Measurements from ENCODE around the gene ARRDC1.
"Not testable (repeated sequence)": the region's sequence is repeated elsewhere in the genome, so short reads cannot be mapped to it uniquely, and the experiment has no call there.

Gene ARRDC1, protein sequence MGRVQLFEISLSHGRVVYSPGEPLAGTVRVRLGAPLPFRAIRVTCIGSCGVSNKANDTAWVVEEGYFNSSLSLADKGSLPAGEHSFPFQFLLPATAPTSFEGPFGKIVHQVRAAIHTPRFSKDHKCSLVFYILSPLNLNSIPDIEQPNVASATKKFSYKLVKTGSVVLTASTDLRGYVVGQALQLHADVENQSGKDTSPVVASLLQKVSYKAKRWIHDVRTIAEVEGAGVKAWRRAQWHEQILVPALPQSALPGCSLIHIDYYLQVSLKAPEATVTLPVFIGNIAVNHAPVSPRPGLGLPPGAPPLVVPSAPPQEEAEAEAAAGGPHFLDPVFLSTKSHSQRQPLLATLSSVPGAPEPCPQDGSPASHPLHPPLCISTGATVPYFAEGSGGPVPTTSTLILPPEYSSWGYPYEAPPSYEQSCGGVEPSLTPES

DNA sequence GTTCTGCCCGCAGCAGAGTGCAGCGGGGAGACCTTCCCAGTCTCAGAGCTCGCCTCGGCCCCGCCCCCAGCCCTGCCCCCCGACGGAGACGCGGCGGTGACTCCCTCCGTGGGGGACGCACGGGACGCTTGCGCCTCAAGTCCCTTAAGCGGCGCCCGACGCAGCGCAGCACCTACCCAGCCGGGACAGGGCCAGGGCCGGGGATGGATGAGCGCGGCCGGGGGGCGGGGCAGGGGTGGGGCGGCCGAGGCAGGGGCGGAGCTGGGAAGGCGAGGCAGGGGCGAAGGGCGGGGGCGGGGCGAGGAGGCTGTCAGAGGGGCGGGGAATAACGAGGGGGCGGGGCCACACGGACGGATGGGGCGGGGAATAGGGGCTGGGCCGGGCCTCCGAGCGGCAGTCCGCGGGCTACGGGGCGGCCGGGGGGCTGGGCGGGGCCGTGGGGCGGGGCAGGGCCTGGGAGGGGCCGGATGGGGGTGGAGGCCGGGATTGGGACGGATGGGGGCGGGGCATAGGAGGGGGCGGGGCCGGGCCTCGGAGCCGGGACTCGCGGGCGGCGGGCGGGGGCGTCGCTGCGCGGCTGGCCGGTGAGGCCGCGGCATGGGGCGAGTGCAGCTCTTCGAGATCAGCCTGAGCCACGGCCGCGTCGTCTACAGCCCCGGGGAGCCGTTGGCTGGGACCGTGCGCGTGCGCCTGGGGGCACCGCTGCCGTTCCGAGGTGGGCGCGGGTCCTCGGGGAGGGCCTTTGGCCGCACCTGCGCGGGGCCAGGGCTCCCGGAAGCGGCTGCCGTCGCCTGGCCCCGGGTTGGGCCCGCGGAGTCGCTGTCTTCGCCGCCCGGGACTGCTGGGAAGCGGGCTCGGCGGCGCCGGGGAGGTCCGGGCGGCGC lies at the start of gene ARRDC1:
Gene ARRDC1 (plus strand): TSS at position 566 of the 884 bp plus-strand sequence. CDS start 32 bp downstream, at position 598.
- in situ Hi-C loops (cut with MboI; ENCODE audit: low sequenced_read_pairs): no loop called here

DNA sequence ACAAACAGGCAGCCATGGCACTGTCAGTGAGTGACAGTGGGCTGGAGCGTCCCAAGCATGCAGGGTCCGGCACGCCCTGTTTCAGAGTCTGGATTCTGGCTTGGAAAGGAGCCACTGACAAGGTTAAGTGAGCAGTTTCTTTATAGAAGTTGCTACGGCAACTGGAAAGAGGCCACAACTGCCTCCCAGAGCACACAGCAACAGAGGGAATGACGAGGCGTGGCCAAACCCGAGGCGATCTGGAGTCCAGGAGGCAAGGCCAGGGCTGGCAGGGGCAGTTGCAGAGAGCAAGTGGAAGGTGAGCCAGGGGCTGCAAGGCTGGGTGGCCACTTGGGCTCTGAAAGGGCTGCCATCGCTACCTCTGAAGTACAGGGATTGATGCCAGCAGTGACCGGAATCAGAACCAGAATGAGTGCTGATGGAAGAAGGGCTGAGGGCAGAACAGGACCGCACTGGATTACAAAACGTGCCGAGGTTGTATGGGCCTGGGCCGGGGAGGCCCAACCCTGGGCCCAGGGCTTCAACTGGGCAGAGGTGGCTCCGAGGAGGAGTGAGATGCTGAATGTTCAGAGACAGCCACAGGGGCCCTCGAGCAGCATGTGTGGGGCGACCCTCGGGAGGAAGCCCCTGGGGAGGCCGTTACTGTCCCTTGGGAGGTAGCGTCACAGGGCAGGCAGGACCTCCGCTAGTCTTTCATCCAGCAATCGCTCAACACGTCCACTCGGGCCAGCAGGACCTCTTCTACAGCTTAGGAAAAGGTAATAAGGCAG lies 49.2 kb upstream of the ARRDC1 start:
- in situ Hi-C loops (cut with MboI; ENCODE audit: low sequenced_read_pairs): no loop called here

DNA sequence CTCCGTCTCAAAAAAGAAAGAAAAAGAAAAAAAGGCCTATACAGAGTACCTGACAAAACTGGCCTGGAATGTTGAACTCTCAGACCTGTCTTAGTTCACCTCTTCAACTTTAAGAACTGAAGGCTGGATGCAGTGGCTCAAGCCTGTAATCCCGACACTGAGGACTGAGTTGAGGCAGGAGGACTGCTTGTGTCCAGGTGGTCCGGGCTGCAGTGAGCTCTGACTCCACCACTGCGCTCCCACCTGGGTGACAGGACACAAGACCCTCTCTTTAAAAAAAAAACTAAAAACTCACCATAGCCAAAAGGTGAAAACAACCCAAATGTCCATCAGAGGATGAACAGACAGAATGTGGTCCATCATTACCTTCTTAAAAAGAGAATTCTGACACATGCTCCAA lies 47.4 kb upstream of the ARRDC1 start:
- in situ Hi-C loops (cut with MboI; ENCODE audit: low sequenced_read_pairs): no loop called here

DNA sequence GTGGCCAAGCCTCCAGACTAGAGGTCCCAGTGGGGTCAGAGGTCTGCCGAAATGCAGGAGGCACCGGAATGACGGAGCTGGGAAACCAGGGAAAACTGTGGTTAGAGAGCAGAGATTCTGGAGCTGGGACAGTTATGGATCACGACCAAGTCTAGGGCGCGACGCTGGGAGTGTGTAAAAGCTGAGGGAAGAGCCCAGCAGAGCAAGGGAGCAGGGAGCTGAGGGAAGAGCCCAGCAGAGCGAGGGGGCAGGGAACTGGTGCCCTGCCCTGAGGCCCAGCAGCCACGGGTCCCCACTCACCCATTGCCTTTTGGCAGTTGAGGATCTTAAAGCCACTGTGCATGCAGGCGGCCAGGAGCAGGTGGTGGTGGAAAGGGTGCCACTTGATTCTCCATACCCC lies 41.4 kb upstream of the ARRDC1 start:
- in situ Hi-C loops (cut with MboI; ENCODE audit: low sequenced_read_pairs): no loop called here

DNA sequence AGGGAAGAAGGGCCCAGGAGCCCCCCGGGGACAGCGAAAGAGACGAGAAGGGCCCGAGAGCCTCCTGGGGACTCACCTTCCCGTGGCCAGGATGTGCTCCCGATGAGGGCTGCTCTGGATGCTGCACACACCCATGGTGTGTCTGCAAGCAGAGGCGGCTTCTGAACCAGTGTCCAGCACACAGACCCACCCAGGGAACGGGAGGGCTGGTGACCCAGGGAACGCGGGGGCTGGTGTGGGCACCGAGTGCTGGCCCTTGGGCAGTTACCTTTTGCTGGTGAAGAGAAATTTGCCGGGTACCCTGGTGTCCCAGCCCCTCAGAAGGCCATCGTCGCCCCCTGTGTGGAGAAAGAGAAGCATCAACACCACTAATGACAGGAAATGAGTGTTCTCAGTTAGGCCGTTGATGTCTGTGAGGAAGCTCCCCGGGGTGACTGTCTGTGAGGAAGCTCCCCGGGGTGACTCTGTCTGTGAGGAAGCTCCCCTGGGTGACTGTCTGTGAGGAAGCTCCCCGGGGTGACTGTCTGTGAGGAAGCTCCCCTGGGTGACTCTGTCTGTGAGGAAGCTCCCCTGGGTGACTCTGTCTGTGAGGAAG lies 40.6 kb upstream of the ARRDC1 start:
- in situ Hi-C loops (cut with MboI; ENCODE audit: low sequenced_read_pairs): no loop called here

DNA sequence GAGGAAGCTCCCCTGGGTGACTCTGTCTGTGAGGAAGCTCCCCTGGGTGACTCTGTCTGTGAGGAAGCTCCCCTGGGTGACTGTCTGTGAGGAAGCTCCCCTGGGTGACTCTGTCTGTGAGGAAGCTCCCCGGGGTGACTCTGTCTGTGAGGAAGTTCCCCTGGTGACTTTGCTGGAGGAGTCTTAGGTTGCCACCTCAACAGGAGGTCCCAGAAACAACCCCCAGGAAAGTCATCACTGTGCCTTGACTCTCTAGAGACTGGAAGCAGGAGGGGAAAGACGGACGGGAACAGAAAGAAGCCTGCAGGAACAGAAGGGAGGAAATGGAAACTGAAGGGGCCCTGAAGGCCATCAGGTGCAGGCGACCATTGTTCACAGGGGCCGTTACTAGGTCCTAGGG lies 37.0 kb upstream of the ARRDC1 start:
- in situ Hi-C loops (cut with MboI; ENCODE audit: low sequenced_read_pairs): not testable (repeated sequence)

DNA sequence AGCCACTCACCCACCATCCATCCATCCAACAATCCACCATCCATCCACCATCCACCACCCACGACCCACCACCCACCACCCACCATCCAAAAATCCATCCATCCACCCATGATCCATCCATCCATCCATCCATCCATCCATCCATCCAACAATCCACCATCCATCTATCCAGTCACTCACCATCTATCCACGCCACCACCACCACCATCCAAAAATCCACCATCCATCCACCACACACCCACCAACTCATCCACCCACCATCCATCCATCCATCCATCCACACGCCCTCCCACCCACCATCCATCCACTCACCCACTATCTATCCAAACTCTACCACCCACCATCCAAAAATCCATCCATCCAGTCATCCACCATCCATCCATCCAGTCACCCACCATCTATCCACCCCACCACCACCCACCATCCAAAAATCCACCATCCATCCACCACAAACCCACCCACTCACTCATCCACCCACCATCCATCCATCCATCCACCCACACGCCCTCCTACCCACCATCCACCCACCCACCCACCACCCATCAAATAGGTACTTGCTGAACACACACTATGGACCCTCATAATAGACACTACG lies 35.8 kb upstream of the ARRDC1 start:
- in situ Hi-C loops (cut with MboI; ENCODE audit: low sequenced_read_pairs): no loop called here

DNA sequence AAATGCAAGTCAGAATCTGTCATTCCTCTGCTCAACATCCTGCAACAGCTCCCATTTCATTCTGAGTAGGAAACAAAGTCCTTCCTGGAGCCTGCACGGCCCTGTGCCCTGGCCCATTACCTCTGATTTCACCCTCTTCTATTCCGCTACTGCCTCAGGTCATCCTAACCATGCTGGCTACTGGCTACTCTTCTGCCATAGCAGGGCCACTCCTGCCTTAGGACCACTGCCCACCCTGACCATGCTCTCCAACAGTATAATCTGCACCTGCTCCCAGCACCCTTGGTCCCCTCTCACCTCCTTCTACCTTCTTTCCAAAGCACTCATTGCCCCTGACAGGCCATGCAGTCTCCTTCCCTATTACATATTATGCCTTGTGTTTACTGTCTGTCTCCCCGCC lies 34.9 kb upstream of the ARRDC1 start:
- in situ Hi-C loops (cut with MboI; ENCODE audit: low sequenced_read_pairs): no loop called here

DNA sequence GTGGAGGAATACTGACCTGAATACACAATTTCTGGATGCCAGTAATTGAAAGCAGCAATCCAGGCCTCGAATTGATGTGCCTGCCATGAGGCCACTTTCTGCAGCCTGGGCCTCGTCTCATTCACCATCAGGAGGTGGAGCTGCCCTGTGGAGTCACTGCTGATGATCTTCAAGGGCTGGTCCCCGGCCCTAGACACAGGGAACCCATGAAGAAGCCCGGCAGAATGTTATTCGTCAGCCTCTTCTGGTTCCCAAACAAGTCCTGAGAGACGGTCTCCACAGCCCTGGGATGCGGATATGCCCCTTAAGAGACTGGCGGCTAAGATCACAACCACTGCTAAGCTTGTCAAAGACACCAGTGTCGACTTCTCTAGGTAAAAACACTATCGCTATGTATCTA lies 31.3 kb upstream of the ARRDC1 start:
- in situ Hi-C loops (cut with MboI; ENCODE audit: low sequenced_read_pairs): no loop called here

DNA sequence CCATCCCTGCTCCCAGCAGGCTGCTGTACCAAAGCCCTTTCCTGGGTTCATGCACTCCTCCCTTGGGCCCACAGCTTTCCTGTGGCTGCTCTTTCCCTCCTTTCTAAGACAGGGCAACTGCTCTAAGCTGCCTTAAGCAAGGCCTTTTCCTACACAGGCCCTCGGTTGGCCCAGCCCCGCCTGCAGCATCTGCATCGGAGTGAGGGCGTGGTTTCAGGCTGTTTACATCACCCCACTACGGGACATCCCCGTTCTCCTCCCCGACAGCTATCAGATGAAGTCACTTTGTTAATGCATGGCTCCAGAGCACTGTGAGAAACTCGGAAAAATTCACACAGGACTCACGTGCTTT lies 30.1 kb upstream of the ARRDC1 start:
- in situ Hi-C loops (cut with MboI; ENCODE audit: low sequenced_read_pairs): no loop called here

DNA sequence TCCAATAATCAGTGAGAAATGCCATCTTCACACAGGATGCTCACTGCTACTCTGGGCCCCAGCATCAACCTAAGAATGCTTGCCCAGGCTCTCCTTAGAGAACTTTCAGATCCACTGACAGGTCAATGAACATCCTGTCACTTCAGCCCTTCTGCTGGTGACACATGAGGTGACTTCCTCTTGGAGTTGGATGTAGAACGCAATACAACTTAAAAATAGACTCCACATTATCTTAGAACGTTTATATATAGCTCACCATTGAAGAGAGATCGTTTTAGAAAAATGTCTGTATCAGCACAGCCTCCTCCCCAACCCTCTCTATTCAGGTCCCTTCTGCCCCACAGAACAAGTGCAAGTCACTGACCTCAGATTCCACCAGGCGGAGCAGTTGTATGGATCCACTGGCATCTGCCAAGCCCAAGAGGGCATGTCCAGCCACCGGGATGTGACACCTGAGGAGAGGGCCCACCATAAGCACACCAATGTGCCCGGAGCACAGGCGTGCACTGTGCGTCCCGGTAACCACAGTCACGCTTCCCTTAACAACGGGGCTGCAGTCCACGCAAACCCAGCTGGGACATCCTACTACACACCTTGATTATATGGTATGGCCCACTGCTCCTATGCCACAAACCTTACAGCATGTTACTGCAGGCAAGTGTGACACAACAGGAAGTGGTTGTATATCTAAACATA lies 29.6 kb upstream of the ARRDC1 start:
- in situ Hi-C loops (cut with MboI; ENCODE audit: low sequenced_read_pairs): no loop called here

DNA sequence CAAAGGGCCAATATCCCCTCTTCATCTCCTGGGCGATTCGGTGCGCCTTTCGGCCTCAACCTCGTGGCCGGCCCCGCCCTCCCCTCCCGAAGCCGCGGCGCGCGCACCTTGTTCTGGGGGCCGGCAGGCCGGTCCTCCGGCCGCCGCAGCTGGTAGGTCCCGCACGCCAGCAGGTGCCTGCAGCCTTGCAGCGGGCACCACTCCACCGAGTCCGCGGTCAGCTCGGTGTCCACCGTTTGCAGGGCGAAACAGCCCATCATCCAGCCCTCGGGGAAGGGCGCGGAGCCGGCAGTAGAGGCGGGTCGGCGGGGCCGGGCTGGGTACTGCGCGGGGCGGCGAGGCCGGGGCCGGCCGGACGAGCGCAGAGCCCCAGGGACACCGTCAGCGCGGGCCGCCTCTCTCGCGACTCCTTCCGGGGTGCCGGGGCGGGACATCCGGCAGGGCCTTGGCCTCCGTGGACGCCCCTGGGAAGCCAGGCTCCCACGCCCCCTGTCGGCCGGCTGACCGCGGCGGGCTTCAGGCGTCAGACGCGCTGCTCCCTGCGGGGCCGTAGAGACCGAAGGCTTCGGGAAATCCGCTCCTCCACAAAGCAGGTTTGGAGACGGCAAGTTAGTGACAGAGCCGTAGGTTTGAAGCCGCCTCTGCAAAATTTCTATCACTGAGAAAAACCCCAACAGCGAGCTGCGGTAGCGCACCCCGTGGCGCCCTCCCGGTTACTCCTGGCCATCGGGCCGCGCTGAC lies 26.8 kb upstream of the ARRDC1 start, which contains the start of gene DPH7:
Gene DPH7 (minus strand): TSS at position 408 of the 741 bp plus-strand sequence. CDS start 148 bp downstream, at position 260.
- in situ Hi-C loops (cut with MboI; ENCODE audit: low sequenced_read_pairs): no loop called here

DNA sequence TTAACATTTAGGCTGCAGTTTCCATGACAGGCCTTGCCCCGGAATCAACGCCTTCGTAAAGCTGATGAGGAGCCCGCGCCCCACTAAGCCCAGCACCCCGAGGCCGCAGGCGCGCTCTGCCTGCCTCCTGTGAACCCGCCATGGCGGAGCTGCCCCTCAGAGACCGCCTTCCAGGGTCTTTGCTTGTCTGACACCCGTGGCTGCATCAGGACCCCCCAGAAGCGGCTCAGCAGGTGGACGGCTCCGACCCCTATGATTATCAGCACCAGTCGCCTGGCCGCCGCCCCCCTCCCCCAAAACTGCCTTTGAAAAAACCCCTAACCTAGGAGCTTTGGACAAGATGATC lies 26.3 kb upstream of the ARRDC1 start:
- in situ Hi-C loops (cut with MboI; ENCODE audit: low sequenced_read_pairs): no loop called here

DNA sequence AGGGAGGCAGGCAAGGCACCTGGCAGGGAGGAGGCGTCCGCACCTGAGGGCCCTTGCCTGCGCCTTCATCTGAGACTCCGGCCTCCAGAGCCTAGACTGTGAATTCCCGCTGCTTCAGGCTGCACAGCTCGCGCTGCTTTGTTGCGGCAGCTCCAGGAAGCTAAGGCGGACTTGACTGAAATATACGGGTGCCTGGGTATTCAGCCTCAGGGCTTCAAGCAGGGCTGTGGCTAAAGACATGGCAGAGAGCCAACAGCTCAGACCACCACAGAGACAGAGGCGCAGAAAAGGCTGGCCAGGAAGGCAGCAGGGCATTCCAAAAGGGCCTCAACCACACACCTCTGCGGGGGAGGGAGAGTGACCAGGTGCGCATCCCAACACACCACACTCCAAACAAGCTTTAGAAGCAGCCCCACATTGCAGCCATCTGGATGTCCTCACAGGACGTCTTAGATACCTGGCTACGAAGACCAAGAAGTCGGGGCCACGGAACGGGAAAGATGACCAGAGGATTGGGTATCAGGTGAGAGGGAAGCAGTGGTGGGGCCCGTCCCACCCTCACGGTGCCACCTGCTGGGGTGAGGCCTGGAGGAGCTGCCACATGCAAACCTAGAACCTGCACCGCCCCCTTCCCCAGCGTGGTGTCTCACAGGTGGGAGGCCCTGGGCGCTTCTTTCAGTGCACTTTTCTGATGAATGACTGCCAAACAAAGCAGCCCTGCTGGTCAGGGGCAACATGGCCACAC lies 25.1 kb upstream of the ARRDC1 start:
- in situ Hi-C loops (cut with MboI; ENCODE audit: low sequenced_read_pairs): no loop called here

DNA sequence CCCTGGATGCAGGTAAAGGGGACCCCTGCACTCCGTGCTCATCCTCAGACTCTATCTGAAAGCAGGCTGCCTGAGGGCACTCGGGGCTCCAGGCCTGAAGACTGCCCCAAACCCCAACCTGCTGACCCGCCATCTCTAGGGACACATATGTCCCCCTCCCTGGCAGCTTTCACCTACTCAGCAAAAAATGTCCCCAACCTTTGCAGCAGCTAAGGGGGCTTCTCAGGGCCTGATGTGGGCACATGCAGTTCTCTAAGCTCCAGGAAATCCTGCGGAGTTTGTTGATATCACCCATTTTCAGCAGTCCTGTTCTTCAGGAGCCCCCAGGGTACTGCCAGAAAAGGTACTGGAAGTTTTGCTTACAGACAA lies 24.5 kb upstream of the ARRDC1 start:
- in situ Hi-C loops (cut with MboI; ENCODE audit: low sequenced_read_pairs): no loop called here

DNA sequence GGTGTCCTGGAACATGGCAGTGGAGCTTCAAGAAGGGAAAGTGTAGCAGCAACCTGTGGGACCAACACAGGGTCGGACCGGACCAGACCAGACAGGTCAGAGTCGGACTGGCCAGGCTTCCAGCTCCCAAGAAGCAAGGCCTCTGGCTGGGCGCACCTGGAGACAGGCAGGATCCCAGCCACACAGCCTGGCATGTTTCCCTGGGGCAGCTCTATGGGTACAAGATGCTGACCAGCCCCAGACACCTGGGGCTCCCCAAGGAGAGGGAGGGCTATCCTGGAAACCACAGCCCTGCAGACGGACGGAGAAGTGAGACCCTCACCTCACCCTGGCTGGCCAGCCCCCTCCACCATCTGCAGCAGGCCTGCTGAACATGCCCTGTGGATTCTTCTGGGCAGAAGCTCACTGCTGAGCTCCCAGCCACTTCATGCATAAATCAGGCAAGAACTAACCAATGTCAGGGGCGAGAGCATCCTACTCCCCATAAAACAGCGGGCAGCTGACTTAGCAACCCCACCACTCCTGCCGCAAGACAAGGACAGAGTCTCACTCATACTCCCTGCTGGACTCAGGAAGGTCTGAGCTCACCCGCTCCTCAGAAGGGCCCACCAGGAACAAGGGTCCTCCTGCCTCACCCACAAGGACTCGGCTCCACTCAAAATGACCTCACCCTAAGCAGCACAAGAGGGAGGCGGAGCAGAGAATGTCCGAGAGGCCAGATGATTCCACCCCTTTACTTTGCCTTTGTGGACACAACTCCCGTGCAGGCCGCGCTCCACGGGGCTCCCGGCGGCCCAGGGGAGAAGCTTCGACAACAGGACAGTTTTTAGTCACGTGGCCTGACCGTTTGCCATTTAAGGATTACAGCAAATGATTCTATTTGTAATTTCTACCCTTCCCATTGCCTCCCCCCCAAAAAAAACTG lies 23.9 kb upstream of the ARRDC1 start:
- in situ Hi-C loops (cut with MboI; ENCODE audit: low sequenced_read_pairs): no loop called here

DNA sequence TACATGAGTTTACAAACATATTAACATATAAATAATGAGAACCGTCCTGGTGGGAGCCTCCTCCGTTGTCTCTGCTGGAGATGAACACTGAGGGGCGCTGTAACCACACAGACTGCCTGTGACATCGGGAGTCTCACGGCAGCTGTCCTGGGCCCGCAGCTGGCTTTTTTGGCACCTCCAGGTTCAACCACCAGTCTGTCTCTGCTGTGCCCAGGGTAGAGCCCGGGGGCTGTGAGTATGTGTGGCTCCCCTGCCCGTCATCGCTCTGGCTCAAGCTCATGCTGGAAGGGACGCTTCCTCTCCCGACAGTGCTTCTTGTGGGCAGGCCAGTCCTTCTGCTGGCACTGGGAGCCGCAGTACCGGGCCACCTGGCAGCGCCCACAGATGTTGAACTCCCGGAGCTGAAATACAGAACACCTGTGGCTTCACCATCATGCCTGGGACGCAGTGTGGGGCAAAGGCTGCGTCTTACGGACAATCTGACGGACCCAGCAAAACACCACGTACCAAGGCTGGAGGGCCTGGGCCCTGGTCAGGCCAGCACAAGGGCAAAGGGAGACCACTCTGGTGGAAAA lies 23.1 kb upstream of the ARRDC1 start:
- in situ Hi-C loops (cut with MboI; ENCODE audit: low sequenced_read_pairs): no loop called here

All from hTERT RPE-1 (cell line).